ENCODE data around the gene MSMB. TPM values are rescaled to one million over a fixed set of nuclear protein-coding genes. Genes with fewer than 3 reads are reported as not detected.
"Not testable (repeated sequence)": the region's sequence is repeated elsewhere in the genome, so short reads cannot be mapped to it uniquely, and the experiment has no call there.

MSMB gene
- total RNA-seq, 2 donors from 2014 or later = 1,381 to 2,749 TPM

DNA sequence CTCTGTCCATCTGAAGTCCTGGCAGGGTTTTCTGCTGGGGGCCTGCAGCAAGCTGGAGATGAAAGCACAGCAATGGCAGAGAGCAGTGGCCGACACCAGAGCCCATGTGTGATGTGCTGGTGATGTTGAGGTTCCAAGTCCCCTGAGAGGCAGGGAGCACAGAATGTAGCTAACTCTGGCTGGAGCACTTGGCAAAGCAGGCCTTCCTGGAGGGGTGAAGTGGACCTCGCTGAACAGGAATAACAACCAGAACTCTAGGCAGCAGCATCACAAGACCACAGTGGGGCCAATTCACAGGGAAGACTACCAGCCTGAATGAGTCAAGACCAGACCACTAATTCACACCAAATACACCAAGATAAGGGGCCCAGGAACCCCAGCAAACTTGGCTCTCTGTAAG is 22.8 kb upstream of the MSMB start:
- DNase-seq (ENCODE audit: low spot score) = peak; percentile 40
- Histone ChIP-seq H3K4me3 (no peak overlapping the region), H3K9me3 (no peaks in the 10 kb centered on the region), H3K27me3 (replicated peaks; ENCODE audit: insufficient read depth) (no peaks in the 10 kb centered on the region), H3K4me1 (replicated peaks) (peaks cover 3% of the 10 kb centered on the region), H3K27ac (peak overlapping the region; percentile 54 to 56), H3K36me3 (no peaks in the 10 kb centered on the region)
- TF ChIP-seq POLR2A (IDR thresholded peaks at IDR 0.05) = no peak
- TF ChIP-seq POLR2AphosphoS5 (IDR thresholded peaks at IDR 0.05) = peak; percentile 41
- intact Hi-C loops (cut with DNase I) = no loop called here
- WGBS = 75% methylated on average over 2 of the region's 2 CpGs

DNA sequence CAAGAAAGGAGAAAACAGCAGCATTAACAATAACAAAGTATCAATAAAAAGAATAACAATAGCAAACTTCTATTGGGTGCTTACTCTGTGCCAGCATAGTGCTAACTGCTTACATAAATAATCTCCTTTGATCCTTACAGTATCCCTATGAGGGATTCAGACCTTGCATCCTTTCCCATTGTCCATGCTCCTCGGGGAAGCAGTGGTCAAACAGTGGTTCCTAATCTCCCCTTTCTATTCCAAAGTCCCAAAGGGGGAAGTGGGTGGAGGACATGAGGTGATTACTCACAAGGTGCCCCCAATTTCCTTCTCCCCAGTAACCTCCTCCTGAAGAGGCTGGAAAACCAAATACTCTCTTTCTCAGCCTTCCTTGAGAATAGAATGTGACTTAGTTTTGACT is 22.0 kb upstream of the MSMB start:
- Histone ChIP-seq H3K36me3 (no peaks in the 10 kb centered on the region), H3K27me3 (replicated peaks; ENCODE audit: insufficient read depth) (no peaks in the 10 kb centered on the region), H3K4me3 (no peak overlapping the region), H3K27ac (peak overlapping the region; percentile 54 to 56), H3K9me3 (no peaks in the 10 kb centered on the region), H3K4me1 (replicated peaks) (peaks cover 3% of the 10 kb centered on the region)
- no peak for DNase-seq (ENCODE audit: low spot score)
- intact Hi-C loops (cut with DNase I) = no loop called here
- 61% methylated on average over 1 of the region's 1 CpG for WGBS
- TF ChIP-seq POLR2AphosphoS5 (IDR thresholded peaks at IDR 0.05) (no peak), POLR2A (IDR thresholded peaks at IDR 0.05) (no peak)
- TF ChIP-seq, protein P1, sequence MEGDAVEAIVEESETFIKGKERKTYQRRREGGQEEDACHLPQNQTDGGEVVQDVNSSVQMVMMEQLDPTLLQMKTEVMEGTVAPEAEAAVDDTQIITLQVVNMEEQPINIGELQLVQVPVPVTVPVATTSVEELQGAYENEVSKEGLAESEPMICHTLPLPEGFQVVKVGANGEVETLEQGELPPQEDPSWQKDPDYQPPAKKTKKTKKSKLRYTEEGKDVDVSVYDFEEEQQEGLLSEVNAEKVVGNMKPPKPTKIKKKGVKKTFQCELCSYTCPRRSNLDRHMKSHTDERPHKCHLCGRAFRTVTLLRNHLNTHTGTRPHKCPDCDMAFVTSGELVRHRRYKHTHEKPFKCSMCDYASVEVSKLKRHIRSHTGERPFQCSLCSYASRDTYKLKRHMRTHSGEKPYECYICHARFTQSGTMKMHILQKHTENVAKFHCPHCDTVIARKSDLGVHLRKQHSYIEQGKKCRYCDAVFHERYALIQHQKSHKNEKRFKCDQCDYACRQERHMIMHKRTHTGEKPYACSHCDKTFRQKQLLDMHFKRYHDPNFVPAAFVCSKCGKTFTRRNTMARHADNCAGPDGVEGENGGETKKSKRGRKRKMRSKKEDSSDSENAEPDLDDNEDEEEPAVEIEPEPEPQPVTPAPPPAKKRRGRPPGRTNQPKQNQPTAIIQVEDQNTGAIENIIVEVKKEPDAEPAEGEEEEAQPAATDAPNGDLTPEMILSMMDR (IDR thresholded peaks at IDR 0.05) = no peak

DNA sequence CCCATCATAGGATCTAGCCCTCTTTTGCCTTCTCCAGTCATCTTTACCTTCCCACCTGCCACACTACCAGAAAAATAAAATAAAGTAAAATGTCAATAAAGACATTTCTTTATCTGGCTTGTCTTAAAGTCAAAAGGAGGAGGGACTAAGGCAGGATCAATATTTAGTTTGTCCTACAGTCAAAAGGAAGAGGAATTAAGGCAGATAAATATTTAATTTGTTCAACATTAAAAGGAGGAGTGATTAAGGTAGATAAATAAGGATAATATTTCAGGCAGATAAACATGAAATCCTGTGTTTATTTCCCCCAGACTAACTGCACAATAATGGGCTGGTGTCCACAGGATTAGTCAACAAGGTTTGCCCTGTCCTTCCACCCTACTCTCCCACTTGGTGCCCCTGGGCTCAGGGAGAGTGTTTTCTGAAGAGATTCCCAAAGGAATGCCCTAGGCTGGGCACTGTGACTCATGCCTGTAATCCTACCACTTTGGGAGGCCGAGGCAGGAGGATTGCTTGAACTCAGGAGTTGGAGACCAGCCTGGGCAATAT is 18.3 kb upstream of the MSMB start:
- peaks cover 3% of the 10 kb centered on the region for H3K4me1 ChIP-seq (replicated peaks)
- no peak for DNase-seq (ENCODE audit: low spot score)
- TF ChIP-seq POLR2AphosphoS5 (IDR thresholded peaks at IDR 0.05) = peak; percentile 71
- TF ChIP-seq, protein P1 (IDR thresholded peaks at IDR 0.05) = no peak
- no peak overlapping the region for H3K4me3 ChIP-seq
- intact Hi-C loops (cut with DNase I) = no loop called here
- H3K27me3 ChIP-seq (replicated peaks; ENCODE audit: insufficient read depth) = no peaks in the 10 kb centered on the region
- H3K9me3 ChIP-seq = no peaks in the 10 kb centered on the region
- H3K36me3 ChIP-seq = no peaks in the 10 kb centered on the region
- WGBS = 67% methylated on average over 1 of the region's 1 CpG
- peak overlapping the region; percentile 69 to 79 for H3K27ac ChIP-seq

DNA sequence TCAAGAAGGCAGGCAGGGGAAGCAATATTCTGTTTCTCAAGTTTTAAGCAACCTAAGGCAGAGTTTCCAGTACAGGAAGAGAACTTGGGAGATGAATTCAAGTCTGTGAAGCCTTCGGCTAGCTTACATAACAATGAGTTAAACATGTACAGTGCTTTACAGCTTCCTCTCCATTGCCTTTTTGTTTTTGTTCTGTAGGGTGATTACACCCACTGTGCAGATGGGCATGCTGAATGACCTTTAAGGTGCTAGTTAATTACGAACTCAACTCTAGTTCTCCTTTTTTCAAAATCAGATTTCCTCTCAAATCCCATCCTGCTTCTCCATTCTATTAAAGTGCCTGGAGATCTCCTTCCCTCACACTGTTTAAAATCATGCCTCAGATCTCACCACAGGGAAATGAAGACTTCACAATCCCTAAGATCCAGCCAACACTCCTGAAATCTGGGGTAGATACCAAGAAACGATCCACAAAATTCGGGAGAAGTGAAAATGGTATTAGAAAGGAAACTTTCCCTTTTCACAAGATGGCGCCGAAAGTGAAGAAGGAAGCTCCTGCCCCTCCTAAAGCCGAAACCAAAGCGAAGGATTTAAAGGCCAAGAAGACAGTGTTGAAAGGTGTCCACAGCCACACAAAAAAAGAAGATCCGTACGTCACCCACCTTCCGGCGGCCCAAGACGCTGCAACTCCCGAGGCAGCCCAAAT is 16.8 kb upstream of the MSMB start:
- H3K4me3 ChIP-seq = peak overlapping the region; percentile 4 to 17
- peaks cover 3% of the 10 kb centered on the region for H3K4me1 ChIP-seq (replicated peaks)
- peak overlapping the region; percentile 69 to 79 for H3K27ac ChIP-seq
- no peaks in the 10 kb centered on the region for H3K36me3 ChIP-seq
- TF ChIP-seq, protein P1 (IDR thresholded peaks at IDR 0.05) = no peak
- TF ChIP-seq POLR2A (IDR thresholded peaks at IDR 0.05) (no peak), POLR2AphosphoS5 (IDR thresholded peaks at IDR 0.05) (no peak)
- intact Hi-C loops (cut with DNase I) = no loop called here
- WGBS = 85% methylated on average over 14 of the region's 14 CpGs
- DNase-seq (ENCODE audit: low spot score) = no peak
- H3K27me3 ChIP-seq (replicated peaks; ENCODE audit: insufficient read depth) = no peaks in the 10 kb centered on the region
- no peaks in the 10 kb centered on the region for H3K9me3 ChIP-seq

DNA sequence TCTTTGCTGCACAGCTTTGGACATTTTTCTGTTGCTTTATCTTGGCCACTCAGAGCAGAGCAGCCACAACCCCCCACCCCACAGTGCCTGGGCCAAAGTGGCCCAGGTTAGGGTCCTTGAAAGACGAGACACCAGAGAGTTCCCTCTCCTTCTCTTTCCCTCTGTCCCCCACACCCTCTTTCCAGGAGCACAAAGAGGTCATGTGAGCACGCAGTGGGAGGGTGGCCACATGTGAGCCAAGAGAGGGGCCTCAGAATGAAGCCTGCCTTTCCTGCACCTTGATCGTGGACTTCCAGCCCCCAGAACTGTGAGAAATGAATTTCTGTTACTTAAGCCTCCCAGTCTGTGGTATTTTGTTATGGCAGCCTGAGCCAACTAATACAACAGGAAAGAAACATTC is 14.6 kb upstream of the MSMB start:
- intact Hi-C loops (cut with DNase I) = no loop called here
- Histone ChIP-seq H3K4me1 (replicated peaks) (peaks cover 3% of the 10 kb centered on the region), H3K27ac (peak overlapping the region; percentile 74 to 79), H3K36me3 (no peaks in the 10 kb centered on the region), H3K9me3 (no peaks in the 10 kb centered on the region), H3K4me3 (peak overlapping the region; percentile 4 to 17), H3K27me3 (replicated peaks; ENCODE audit: insufficient read depth) (no peaks in the 10 kb centered on the region)
- WGBS = 54% methylated on average over 3 of the region's 3 CpGs
- DNase-seq (ENCODE audit: low spot score) = no peak
- TF ChIP-seq, protein P1 (IDR thresholded peaks at IDR 0.05) = no peak
- no peak for TF ChIP-seq POLR2AphosphoS5 (IDR thresholded peaks at IDR 0.05)
- no peak for TF ChIP-seq POLR2A (IDR thresholded peaks at IDR 0.05)

DNA sequence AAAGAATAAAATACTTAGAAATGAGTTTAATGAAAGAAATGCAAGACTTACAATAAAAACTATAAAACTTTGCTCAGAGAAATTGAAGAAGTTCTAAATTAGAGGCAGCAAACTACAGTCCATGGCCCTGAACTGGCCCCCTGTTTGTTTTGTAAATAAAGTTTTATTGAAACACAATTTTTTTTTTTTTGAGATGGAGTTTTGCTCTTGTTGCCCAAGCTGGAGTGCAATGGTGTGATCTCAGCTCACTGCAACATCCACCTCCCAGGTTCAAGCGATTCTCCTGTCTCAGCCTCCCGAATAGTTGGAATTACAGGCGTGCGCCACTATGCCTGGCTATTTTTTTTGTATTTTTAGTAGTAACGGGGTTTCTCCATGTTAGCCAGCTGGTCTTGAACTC is 11.9 kb upstream of the MSMB start:
- not testable (repeated sequence) for DNase-seq (ENCODE audit: low spot score)
- WGBS = 94% methylated on average over 5 of the region's 5 CpGs

More for the DNA sequence above, 11.9 kb upstream of the MSMB start:
- H3K4me3 ChIP-seq; H3K9me3 ChIP-seq; H3K27me3 ChIP-seq (replicated peaks; ENCODE audit: insufficient read depth); H3K36me3 ChIP-seq; intact Hi-C loops (cut with DNase I): not testable (repeated sequence)
- H3K27ac ChIP-seq = peak overlapping the region in 1 of 2 donors; percentile 55
- H3K4me1 ChIP-seq (replicated peaks) = peaks cover 11% of the 10 kb centered on the region
